Measurements from ENCODE around the gene PLCXD1. TPM values are rescaled to one million over a fixed set of nuclear protein-coding genes. Genes with fewer than 3 reads are reported as not detected.
"Not testable (repeated sequence)": the region's sequence is repeated elsewhere in the genome, so short reads cannot be mapped to it uniquely, and the experiment has no call there.

Gene PLCXD1
- total RNA-seq, 1 experiment from 2014 or later, result 12.0 TPM

- no peak for TF ChIP-seq CTCF (IDR thresholded peaks at IDR 0.05; ENCODE audit: unreplicated experiment)
- no TSS peak for BruUV-seq (replicated peaks)
- Mint-ChIP-seq H3K27ac (ENCODE audit: low read depth, unreplicated experiment) (no peak overlapping the region), H3K27me3 (ENCODE audit: insufficient read depth, unreplicated experiment) (no peaks in the 10 kb centered on the region), H3K36me3 (ENCODE audit: insufficient read depth, unreplicated experiment) (no peaks in the 10 kb centered on the region), H3K4me3 (ENCODE audit: unreplicated experiment) (no peak overlapping the region), H3K9me3 (ENCODE audit: unreplicated experiment) (no peaks in the 10 kb centered on the region), H3K4me1 (ENCODE audit: insufficient read depth, unreplicated experiment) (no peaks in the 10 kb centered on the region)
- ChIA-PET POLR2A (no interaction called here), CTCF (no interaction called here)
- intact Hi-C loops (cut with micrococcal nuclease), result no loop called here
- no peak for DNase-seq (ENCODE audit: unreplicated experiment)
Measured at GRCh38 chrX:350148-350533, 69.0 kb downstream of the PLCXD1 start.

- Mint-ChIP-seq H3K27me3 (ENCODE audit: insufficient read depth, unreplicated experiment) (no peaks in the 10 kb centered on the region), H3K27ac (ENCODE audit: low read depth, unreplicated experiment) (no peak overlapping the region), H3K4me3 (ENCODE audit: unreplicated experiment) (no peak overlapping the region), H3K4me1 (ENCODE audit: insufficient read depth, unreplicated experiment) (no peaks in the 10 kb centered on the region), H3K36me3 (ENCODE audit: insufficient read depth, unreplicated experiment) (no peaks in the 10 kb centered on the region), H3K9me3 (ENCODE audit: unreplicated experiment) (no peaks in the 10 kb centered on the region)
- ChIA-PET POLR2A (no interaction called here), CTCF (no interaction called here)
- intact Hi-C loops (cut with micrococcal nuclease), result no loop called here
- DNase-seq (ENCODE audit: unreplicated experiment), result no peak
- no peak for TF ChIP-seq CTCF (IDR thresholded peaks at IDR 0.05; ENCODE audit: unreplicated experiment)
- BruUV-seq (replicated peaks), result no TSS peak
Measured at GRCh38 chrX:350534-351323, 69.5 kb downstream of the PLCXD1 start.

- BruUV-seq (replicated peaks); H3K27ac Mint-ChIP-seq (ENCODE audit: low read depth, unreplicated experiment); intact Hi-C loops (cut with micrococcal nuclease); H3K4me1 Mint-ChIP-seq (ENCODE audit: insufficient read depth, unreplicated experiment); H3K27me3 Mint-ChIP-seq (ENCODE audit: insufficient read depth, unreplicated experiment); POLR2A ChIA-PET; DNase-seq (ENCODE audit: unreplicated experiment); H3K9me3 Mint-ChIP-seq (ENCODE audit: unreplicated experiment); H3K36me3 Mint-ChIP-seq (ENCODE audit: insufficient read depth, unreplicated experiment); CTCF ChIA-PET; H3K4me3 Mint-ChIP-seq (ENCODE audit: unreplicated experiment): not testable (repeated sequence)
Measured at GRCh38 chrX:351324-351641, 70.1 kb downstream of the PLCXD1 start.

- H3K36me3 Mint-ChIP-seq (ENCODE audit: insufficient read depth, unreplicated experiment), result no peaks in the 10 kb centered on the region
- BruUV-seq (replicated peaks), result no TSS peak
- no peak for DNase-seq (ENCODE audit: unreplicated experiment)
- no peaks in the 10 kb centered on the region for H3K27me3 Mint-ChIP-seq (ENCODE audit: insufficient read depth, unreplicated experiment)
- no peak for TF ChIP-seq CTCF (IDR thresholded peaks at IDR 0.05; ENCODE audit: unreplicated experiment)
- H3K4me3 Mint-ChIP-seq (ENCODE audit: unreplicated experiment), result no peak overlapping the region
- no peaks in the 10 kb centered on the region for H3K4me1 Mint-ChIP-seq (ENCODE audit: insufficient read depth, unreplicated experiment)
- no peaks in the 10 kb centered on the region for H3K9me3 Mint-ChIP-seq (ENCODE audit: unreplicated experiment)
- CTCF ChIA-PET, result no interaction called here
- no peak overlapping the region for H3K27ac Mint-ChIP-seq (ENCODE audit: low read depth, unreplicated experiment)
- POLR2A ChIA-PET, result no interaction called here
- intact Hi-C loops (cut with micrococcal nuclease), result no loop called here
Measured at GRCh38 chrX:351736-352135, 70.6 kb downstream of the PLCXD1 start.

GRCh38 chrX:352181-352580, 71.0 kb downstream of the PLCXD1 start:
- no peaks in the 10 kb centered on the region for H3K4me1 Mint-ChIP-seq (ENCODE audit: insufficient read depth, unreplicated experiment)
- no peak for DNase-seq (ENCODE audit: unreplicated experiment)
- no peaks in the 10 kb centered on the region for H3K27me3 Mint-ChIP-seq (ENCODE audit: insufficient read depth, unreplicated experiment)
- H3K36me3 Mint-ChIP-seq (ENCODE audit: insufficient read depth, unreplicated experiment), result no peaks in the 10 kb centered on the region
- no peak overlapping the region for H3K27ac Mint-ChIP-seq (ENCODE audit: low read depth, unreplicated experiment)
- intact Hi-C loops (cut with micrococcal nuclease), result no loop called here
- no peak overlapping the region for H3K4me3 Mint-ChIP-seq (ENCODE audit: unreplicated experiment)
- ChIA-PET CTCF (no interaction called here), POLR2A (no interaction called here)
- no peak for TF ChIP-seq CTCF (IDR thresholded peaks at IDR 0.05; ENCODE audit: unreplicated experiment)
- H3K9me3 Mint-ChIP-seq (ENCODE audit: unreplicated experiment), result no peaks in the 10 kb centered on the region
- BruUV-seq (replicated peaks), result no TSS peak

Measured in MCF 10A (cell line).